HG02642 (cell line): ENCODE measurements around the gene ZSCAN26.
"Not testable (repeated sequence)": the region's sequence is repeated elsewhere in the genome, so short reads cannot be mapped to it uniquely, and the experiment has no call there.

ENCODE experiments used
- ATAC-seq: cut with Tn5 transposase; IDR thresholded peaks from one replicate; pipeline ENCODE4 v1.9.1; 2021; ENCODE audit warnings: mild to moderate bottlenecking; ENCODE audit not compliant: unreplicated experiment, poor library complexity

ZSCAN26 gene

DNA sequence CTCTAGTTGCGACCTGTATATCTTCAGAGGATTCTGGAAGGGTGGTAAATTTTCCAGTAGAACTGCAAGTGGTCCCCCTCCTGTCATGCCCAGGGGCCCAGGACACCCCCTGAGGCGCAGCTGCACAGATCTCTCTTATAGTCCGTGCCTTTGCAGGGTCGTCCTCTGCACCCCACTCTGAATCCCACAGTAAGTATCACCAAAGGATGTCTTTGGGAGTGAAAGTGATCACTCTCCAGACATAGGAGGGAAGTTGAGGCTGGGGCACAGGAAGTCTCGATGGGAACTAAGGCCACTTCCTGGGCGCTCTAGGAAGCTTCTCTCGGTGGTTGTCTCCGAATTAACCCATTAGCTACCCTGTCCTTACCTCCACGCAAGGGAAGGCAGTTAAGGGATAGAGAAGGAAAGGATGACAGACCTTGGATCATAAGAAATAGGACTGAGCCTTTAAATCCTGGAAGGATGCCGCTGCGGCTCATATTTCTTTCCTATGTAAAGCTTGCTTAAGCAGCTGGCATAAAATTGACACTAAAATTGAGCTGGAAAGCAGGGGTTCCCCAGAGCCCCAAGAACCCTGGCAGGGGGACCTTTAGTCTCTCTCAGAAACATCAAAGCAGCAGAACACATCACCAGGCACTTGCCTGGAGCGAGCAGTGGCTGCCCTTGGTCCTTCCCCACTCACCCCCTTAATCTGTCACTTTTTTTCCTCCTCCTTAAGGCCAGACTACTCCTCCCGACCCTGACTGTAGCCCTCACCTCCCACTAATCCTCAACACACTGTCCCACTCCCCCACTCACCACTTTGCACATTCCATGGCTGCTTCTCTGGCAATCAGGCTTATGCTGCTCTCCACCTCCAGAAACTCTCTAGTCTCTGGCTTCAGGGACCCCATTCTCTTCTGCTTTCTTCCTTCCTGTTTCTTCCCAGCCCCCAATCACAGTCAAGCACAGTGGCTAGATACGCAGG, 14.7 kb upstream of the ZSCAN26 start, which contains the start of gene ZKSCAN4:
Gene ZKSCAN4 (minus strand): TSS at position 261 of the 967 bp plus-strand sequence. CDS start 289 bp downstream, outside the sequence.
- peak; percentile 93 for ATAC-seq

GRCh38 chr6:28254121-28254519, 12.8 kb upstream of the ZSCAN26 start:
- ATAC-seq = no peak

DNA sequence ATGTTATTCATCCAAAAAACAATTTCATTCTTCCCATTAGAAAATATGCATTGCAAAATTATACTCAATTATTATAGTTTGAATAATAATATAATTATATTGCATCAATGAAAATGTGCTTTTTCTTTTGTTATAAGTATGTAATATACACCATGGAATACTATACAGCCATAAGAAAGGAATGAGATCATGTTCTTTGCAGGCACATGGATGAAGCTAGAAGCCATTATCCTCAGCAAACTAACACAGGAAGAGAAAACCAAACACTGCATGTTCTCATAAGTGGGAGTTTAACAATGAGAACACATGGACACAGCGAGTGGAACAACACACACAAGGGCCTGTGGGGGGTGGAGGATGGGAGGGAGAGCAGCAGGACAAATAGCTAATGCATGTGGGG, 9.9 kb upstream of the ZSCAN26 start:
- no peak for ATAC-seq

DNA sequence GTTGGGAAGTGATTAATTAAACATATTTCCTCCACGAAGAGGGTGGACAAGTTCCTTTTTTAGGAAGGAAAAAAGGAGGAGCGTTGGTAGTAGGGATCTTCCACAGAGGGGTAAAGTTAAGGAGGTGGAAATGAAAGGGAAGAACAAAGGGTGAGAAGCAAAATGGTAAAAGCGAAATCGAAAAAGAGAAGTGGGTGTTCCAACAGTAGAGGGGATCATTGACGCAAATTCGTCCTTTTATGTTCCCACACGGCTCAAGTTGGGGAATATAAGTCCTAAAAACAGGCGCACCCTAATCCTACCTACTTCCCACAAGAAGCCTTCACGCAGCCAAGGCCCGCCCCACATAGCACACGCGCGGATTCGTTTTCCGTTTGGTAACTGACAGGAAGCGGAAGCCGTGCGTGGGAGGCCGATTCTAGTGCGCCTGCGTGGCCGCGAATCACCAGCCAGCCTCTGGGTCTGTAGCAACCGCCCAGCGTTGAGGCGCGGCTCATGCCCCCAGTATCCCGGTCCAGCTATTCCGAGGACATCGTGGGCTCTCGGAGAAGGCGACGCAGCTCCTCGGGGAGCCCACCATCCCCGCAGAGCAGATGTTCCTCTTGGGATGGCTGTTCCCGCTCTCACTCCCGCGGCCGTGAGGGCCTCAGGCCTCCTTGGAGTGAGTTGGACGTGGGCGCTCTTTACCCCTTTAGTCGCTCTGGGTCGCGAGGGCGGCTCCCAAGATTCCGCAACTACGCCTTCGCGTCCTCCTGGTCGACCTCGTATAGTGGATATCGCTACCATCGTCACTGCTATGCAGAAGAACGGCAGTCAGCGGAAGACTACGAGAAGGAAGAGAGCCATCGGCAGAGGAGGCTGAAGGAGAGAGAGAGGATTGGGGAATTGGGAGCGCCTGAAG, 7.8 kb upstream of the ZSCAN26 start, which contains the start of gene NKAPL:
Gene NKAPL (plus strand): TSS at position 421 of the 901 bp plus-strand sequence. CDS start 75 bp downstream, at position 496.
- ATAC-seq = no peak

DNA sequence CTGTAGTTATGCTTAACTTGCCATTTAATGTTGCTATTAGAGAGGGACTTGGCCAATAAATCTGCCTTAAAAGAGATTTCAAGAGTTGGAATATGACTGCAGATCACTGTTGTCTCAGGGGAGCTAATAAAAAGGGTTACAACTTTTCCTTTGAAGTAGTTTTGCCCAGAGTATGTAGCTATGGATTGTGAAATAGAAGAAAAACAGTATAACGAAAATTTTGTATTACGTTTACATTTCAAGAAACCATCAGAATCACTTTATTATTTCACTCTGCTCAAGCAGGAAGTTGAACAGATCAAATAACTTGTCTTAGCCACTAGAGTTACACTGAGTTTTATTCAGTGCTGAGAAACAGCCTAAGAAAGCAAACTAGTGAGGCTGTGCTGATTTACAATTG, 3.0 kb upstream of the ZSCAN26 start:
- no peak for ATAC-seq

DNA sequence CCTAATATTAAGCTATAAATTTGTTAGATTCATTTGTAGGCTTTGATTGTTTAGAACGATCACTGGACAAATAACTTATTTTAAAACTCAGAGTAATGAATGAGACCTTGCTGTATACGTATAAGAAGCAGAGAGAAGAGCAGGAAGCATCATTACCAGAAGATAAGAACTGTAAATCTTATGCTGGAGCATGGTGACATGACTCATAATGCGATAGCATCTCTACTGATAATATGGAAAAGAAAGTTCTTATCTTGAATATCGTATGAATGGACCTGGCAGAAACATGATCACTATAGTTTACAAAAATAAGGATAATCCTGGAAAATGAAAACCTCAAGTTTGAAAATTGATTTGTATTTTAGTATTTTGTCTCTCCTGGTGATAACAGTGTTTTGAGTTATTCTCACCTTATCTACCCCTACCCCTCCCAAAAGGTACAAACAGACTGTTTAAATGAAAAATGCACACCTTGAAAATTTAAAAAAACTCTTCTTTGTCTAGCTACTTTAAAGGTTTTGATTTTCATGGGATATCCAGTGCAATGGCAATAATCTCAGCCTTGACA, 2.0 kb upstream of the ZSCAN26 start:
- ATAC-seq = no peak

GRCh38 chr6:28266563-28266961, 381 bp upstream of the ZSCAN26 start:
- ATAC-seq = no peak

DNA sequence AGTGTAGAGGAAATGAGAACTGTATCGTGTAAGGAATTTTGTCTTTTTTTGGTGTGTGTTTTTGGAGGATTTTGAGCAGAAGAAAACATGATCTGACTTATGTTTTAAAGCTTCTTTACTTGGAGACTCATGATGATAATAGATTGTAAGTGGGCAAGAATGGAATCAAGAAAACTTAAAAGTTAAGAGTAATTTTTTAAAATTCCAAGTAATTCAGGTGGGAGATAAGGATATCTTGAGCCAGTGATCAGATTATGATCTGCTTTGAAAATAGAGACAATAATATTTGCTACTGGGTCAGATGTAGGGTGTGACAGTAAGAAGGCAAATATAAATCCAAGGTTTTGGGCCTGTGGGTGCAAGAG, 734 bp downstream of the ZSCAN26 start:
- ATAC-seq = no peak

DNA sequence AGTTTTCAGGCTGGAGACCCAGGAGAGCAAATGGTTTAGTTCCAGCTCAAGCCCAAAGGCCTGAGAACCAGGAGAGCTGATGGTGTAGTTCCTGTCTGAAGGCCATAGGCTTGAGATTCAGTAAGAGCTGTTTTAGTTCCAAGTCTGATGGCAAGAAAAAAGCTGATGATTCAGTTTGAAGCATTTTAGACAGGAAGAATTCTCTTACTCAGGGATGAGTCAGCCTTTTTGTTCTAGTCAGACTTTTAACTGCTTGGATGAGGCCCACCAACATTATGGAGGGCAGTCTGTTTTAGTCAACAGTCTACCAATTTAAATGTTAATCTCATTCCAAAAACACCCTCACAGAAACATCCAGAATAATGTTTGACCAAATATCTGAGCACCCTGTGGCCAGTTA, 2.5 kb downstream of the ZSCAN26 start:
- no peak for ATAC-seq

DNA sequence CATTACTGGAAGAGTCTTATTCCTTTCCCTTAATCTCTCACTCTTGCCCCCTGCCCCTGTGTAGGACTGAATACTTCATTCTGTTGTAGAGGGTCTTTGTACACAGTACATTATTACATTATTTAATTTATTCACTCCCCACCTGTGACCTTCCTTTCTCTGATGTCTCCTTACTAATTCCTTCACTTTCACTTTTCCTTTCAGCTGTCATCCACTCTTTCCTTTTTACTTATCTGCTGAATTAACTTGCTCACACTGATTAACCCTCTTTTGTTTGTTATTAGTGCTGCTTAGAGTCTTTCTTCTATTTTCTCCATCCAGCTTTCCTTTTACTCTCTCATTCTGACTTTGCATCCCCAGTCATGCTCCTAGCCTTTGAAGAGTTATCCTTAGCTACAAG, 7.9 kb downstream of the ZSCAN26 start:
- no peak for ATAC-seq

GRCh38 chr6:28277746-28278145, 10.8 kb downstream of the ZSCAN26 start:
- ATAC-seq = no peak

- no peak for ATAC-seq
Measured at GRCh38 chr6:28280595-28281287, 13.8 kb downstream of the ZSCAN26 start.

- peak; percentile 90 for ATAC-seq
Measured at GRCh38 chr6:28281288-28282064, 14.5 kb downstream of the ZSCAN26 start, which contains the start of gene PGBD1. Gene PGBD1, plus strand, starts transcription at chr6:28281572. Its CDS starts 2,242 bp downstream, at chr6:28283814.

GRCh38 chr6:28282926-28283325, 16.0 kb downstream of the ZSCAN26 start:
- ATAC-seq = no peak

- no peak for ATAC-seq
Measured at GRCh38 chr6:28291573-28291972, 24.6 kb downstream of the ZSCAN26 start.

DNA sequence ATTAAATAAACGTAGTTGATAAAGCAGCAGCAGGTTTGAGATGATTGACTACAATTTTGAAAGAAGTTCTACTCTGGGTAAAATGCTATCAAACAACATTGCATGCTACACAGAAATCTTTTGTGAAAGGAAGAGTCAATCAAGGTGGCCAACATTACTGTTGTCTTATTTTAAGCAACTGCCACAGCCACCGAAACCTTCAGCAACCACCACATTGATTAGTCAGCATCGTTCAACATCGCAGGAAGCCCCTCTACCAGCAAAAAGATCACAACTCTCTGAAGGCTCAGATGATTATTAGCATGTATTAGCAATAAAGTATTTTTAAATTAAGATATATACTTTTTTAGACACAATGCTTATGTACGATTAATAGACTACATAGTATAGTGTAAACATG, 28.4 kb downstream of the ZSCAN26 start:
- no peak for ATAC-seq

DNA sequence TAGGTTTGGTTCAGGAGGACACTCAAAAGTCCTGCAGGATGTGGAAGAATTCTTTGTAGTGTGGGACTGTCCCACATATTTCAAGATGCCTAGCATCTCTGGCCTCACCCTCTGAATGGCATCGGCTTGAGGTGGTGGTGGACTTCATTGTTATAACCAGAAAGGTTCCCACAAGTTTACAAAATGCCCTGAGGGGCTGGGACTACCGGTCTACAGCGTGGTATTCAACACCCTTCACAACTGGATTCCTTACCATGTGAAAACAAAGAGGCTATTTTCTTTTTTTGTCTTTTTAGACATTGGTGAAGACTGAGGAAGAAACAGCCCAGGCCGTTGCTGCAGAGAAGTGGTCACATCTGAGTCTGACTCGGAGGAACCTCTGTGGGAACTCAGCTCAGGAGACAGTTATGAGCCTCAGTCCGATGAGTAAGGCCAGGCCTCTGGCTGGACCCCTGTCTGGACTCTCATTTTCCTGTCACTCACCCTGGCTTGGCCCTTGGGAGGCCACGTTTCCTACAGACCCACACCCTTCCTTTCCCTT, 29.6 kb downstream of the ZSCAN26 start:
- no peak for ATAC-seq

DNA sequence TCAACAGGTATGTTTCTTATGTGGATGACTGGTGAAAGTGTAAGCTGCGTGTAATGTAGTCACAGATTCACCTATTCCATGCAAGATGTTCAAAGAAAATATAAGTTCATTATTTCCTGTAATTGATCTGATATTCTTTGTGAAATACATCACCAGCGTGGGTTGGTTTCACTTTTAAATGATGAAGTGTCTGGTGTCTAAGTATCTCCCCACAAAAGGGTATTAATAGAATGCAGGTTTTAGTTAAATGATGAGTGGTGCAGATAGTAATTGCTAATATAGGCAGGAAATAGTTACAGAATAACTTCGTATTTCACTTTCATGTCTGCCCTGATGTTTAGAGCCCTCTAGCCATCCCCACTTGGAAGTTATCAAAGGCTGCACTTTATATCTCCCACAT, 36.6 kb downstream of the ZSCAN26 start:
- ATAC-seq = peak; percentile 71

DNA sequence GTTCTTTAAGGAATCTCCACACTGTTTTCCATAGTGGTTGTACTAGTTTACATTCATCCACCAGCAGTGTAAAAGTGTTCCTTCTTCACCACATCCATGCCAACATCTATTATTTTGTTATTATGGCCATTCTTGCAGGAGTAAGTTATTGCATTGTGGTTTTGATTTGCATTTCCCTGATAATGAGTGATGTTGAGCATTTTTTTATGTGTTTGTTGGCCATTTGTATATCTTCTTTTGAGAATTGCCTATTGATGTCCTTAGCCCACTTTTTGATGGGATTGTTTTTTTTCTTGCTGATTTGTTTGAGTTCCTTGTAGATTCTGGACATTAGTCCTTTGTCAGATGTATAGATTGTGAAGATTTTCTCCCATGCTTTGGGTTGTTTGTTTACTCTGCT, 39.4 kb downstream of the ZSCAN26 start:
- ATAC-seq = not testable (repeated sequence)
